GM12892 (cell line): ENCODE data around the gene MMP24.

Experiments used
- POLR2A ChIP-seq: IDR thresholded peaks from 2 replicates; pipeline ENCODE4 v1.6.1; 2011; ENCODE audit warnings: low read depth, low read length, control low read depth
- POLR2AphosphoS5 ChIP-seq: IDR thresholded peaks from 2 replicates; pipeline ENCODE4 v1.6.1; 2011; ENCODE audit warnings: low read depth, low read length, control low read depth
- TAF1 ChIP-seq: IDR thresholded peaks from 2 replicates; pipeline ENCODE4 v1.6.1; 2011; ENCODE audit warnings: low read depth, mild to moderate bottlenecking, control low read depth, low read length, borderline replicate concordance

DNA sequence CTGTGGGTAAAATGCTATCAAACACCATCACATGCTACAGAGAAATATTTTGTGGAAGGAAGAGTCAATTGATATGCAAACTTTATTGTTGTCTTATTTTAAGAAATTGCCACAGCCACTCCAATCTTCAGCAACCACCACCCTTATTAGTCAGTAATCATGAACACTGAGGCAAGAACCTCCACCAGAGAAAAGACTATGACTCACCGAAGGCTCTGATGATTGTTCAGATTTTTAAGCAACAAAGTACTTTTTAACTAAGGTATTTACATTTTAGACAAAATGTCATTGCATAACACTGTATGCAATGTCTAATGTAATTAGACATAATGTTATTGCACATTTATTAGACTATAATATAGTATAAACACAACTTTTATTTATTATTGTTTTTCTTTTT, 26.2 kb upstream of the MMP24 start:
- TF ChIP-seq POLR2AphosphoS5: no peak
- no peak for TF ChIP-seq POLR2A
- no peak for TF ChIP-seq TAF1
